ENCODE data around the gene FRY.

Gene FRY

DNA sequence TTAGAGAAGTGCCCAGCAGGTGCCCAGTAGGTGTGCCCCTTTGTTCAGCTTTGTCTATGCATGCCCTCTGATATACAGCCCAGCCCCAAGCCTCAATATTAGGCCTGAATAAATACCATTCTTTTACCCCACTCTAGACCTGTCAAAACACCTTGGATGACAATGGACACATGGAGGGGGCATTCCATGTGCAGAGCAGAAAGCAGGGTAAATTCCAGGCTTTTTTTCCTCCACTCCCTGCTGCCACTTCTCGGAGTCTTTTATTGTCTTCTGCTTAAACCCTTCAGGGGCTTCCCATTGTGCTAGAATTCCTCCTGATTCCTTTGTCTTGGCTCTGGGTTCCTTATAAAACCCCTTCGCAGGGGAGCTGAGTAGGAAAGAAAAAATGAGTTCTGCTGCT lies 5.8 kb upstream of the FRY start:
- TF ChIP-seq CTCF (IDR thresholded peaks at IDR 0.05; ENCODE audit: low read depth, low read length): no peak
- no peak overlapping the region for H3K4me3 ChIP-seq (ENCODE audit: low read depth, low read length)

- no peak for TF ChIP-seq CTCF (IDR thresholded peaks at IDR 0.05; ENCODE audit: low read depth, low read length)
- H3K4me3 ChIP-seq (ENCODE audit: low read depth, low read length): no peak overlapping the region
Observed at GRCh38 chr13:32026623-32027022, 5.0 kb upstream of the FRY start.

GRCh38 chr13:32028711-32029110 lies 2.9 kb upstream of the FRY start:
- no peak overlapping the region for H3K4me3 ChIP-seq (ENCODE audit: low read depth, low read length)
- no peak for TF ChIP-seq CTCF (IDR thresholded peaks at IDR 0.05; ENCODE audit: low read depth, low read length)

- no peak overlapping the region for H3K4me3 ChIP-seq (ENCODE audit: low read depth, low read length)
- no peak for TF ChIP-seq CTCF (IDR thresholded peaks at IDR 0.05; ENCODE audit: low read depth, low read length)
Observed at GRCh38 chr13:32029684-32030083, 1.9 kb upstream of the FRY start.

GRCh38 chr13:32031815-32032370 lies 319 bp downstream of the FRY start:
- TF ChIP-seq CTCF (IDR thresholded peaks at IDR 0.05; ENCODE audit: low read depth, low read length): no peak
- peak overlapping the region; percentile 81 for H3K4me3 ChIP-seq (ENCODE audit: low read depth, low read length)

DNA sequence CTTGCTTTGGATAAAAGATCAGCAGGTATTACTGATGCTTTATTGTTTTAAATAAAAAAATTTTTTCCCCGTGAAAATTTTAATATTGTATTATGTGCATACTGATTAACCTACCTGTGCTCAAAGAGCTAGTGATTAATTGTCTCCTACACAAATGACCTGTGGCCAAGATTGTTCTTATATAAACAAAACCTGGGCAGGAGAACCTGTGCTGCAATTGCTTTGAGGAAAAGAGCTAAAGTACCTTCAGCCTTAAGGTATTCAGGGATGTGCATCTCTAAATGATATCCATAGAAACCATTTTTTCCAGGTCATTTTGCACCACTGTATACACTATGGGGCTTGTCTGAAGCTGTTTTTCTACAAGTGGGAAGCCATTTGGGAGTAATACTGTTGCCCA lies 1.2 kb downstream of the FRY start:
- peak overlapping the region; percentile 81 for H3K4me3 ChIP-seq (ENCODE audit: low read depth, low read length)
- no peak for TF ChIP-seq CTCF (IDR thresholded peaks at IDR 0.05; ENCODE audit: low read depth, low read length)

GRCh38 chr13:32033744-32034143 lies 2.2 kb downstream of the FRY start:
- TF ChIP-seq CTCF (IDR thresholded peaks at IDR 0.05; ENCODE audit: low read depth, low read length): no peak
- H3K4me3 ChIP-seq (ENCODE audit: low read depth, low read length): peak overlapping the region; percentile 81

All from WI38 (cell line).